ENCODE data around the gene CHEK1. TPM values are rescaled to one million over a fixed set of nuclear protein-coding genes. Genes with fewer than 3 reads are reported as not detected.

The CHEK1 gene
- total and polyA plus RNA-seq, 2 of the 4 experiments (the other 2 are of a cell fraction): 16.0 to 22.6 TPM

GRCh38 chr11:125724125-125724524 is 99.2 kb downstream of the CHEK1 start:
- Histone ChIP-seq H2BK20ac (ENCODE audit: low read depth, low read length) (no peak overlapping the region), H4K8ac (ENCODE audit: low read depth in 2 of 2, low read length in 2 of 2) (no peak overlapping the region), H2AK9ac (replicated peaks; ENCODE audit: low read depth, low read length, poor library complexity) (no peak overlapping the region), H3K4me1 (ENCODE audit: control insufficient read depth, insufficient read depth, low read length) (no peaks in the 10 kb centered on the region), H3K56ac (ENCODE audit: extremely low read depth, insufficient read depth, low read length) (no peak overlapping the region), H2AFZ (replicated peaks; ENCODE audit: low read length, poor library complexity) (no peak overlapping the region), H3K9me3 (ENCODE audit: control insufficient read depth, insufficient read depth, low read length) (no peaks in the 10 kb centered on the region), H4K5ac (ENCODE audit: low read depth, low read length) (no peak overlapping the region), H3K9me1 (ENCODE audit: insufficient read depth, low read length) (no peaks in the 10 kb centered on the region), H3K4ac (ENCODE audit: low read depth, low read length) (no peak overlapping the region), H2BK5ac (ENCODE audit: low read depth, low read length, poor library complexity, severe bottlenecking) (no peak overlapping the region), H3K27me3 (ENCODE audit: control insufficient read depth, insufficient read depth, low read length) (peaks cover 2% of the 10 kb centered on the region; the same call in 1 of the 2 replicates), H3K9ac (ENCODE audit: low read depth, low read length) (no peak overlapping the region), H3K14ac (replicated peaks; ENCODE audit: low read depth, low read length) (no peak overlapping the region), H3K36me3 (ENCODE audit: control insufficient read depth, insufficient read depth, low read length) (no peaks in the 10 kb centered on the region), H2BK120ac (ENCODE audit: low read depth, low read length) (no peak overlapping the region), H3K4me2 (ENCODE audit: low read depth, low read length) (no peak overlapping the region), H3K18ac (ENCODE audit: low read depth, low read length) (no peak overlapping the region), H4K20me1 (ENCODE audit: insufficient read depth, low read length) (no peaks in the 10 kb centered on the region), H3K79me1 (ENCODE audit: low read depth in 1 of 2, low read length in 2 of 2) (no peaks in the 10 kb centered on the region), H3K4me3 (ENCODE audit: insufficient read depth, low read depth, low read length) (no peak overlapping the region), H4K91ac (ENCODE audit: insufficient read depth, low read depth, low read length) (no peak overlapping the region), H3K27ac (ENCODE audit: insufficient read depth, low read length) (no peak overlapping the region), H2BK15ac (ENCODE audit: low read depth, low read length) (no peak overlapping the region), H3K23ac (ENCODE audit: low read depth, low read length) (no peak overlapping the region), H2AK5ac (ENCODE audit: low read depth, low read length) (no peak overlapping the region)
- POLR2A ChIA-PET (ENCODE audit: unreplicated experiment): no interaction called here
- in situ Hi-C loops (cut with MboI; ENCODE audit: low sequenced_read_pairs) (no loop called here), dilution Hi-C loops (cut with HindIII; ENCODE audit: low sequenced_read_pairs, unreplicated experiment) (no loop called here), intact Hi-C loops (cut with micrococcal nuclease) (loop anchor here (1.0 kb wide), 1 partner anchor 147 kb away; no protein-coding TSS in a partner anchor)
- BruUV-seq (replicated peaks): no TSS peak
- CTCF ChIA-PET: no interaction called here
- ATAC-seq (ENCODE audit: low read depth) (no peak), DNase-seq (peak; percentile 4)
- no CpG with 5 or more reads among the region's 1 CpG for WGBS, 2 experiments (ENCODE audit: extremely low coverage in 2 of 2, insufficient read length in 1 of 2)
- TF ChIP-seq SMC3 (IDR thresholded peaks at IDR 0.05; ENCODE audit: low read depth, low read length): no peak
- TF ChIP-seq MAFK (IDR thresholded peaks at IDR 0.05; ENCODE audit: low read depth, low read length): no peak
- TF ChIP-seq FOS (IDR thresholded peaks at IDR 0.05; ENCODE audit: low read depth, low read length): no peak
- TF ChIP-seq RCOR1 (IDR thresholded peaks at IDR 0.05; ENCODE audit: insufficient replicate concordance, low read length): no peak
- TF ChIP-seq POLR2A (IDR thresholded peaks at IDR 0.05; ENCODE audit: low read depth, low read length): no peak
- no peak for TF ChIP-seq ELK1 (IDR thresholded peaks at IDR 0.05; ENCODE audit: borderline replicate concordance, low read depth, low read length)
- TF ChIP-seq RAD21 (IDR thresholded peaks at IDR 0.05; ENCODE audit: low read length): no peak

Small RNA genes within 50 kb of the gene (microRNA-seq; reads per million reads assigned to microRNA genes)
- gene RNU2-35P (ENCODE audit: insufficient read depth, insufficient read length): not detected

Small RNA genes within 50 kb of the gene (small RNA-seq; reads per million reads assigned to genes)
- 0 to 3.6 (median 0.15) reads per million in 5 experiments for gene RNU2-35P

Other genes starting within 250 kb of the CHEK1 start
- 33.9 and 34.4 TPM in 2 replicates for gene FEZ1, start 128.9 kb upstream of the CHEK1 start, total RNA-seq (2012; rRNA removed)
- gene FEZ1, start 128.9 kb upstream of the CHEK1 start, polyA plus RNA-seq (2012; rRNA removed): 29.8 and 35.5 TPM in 2 replicates
- gene EI24, start 55.7 kb upstream of the CHEK1 start, total RNA-seq (2012; rRNA removed): 95.9 and 122 TPM in 2 replicates
- 82.6 and 89.7 TPM in 2 replicates for gene EI24, start 55.7 kb upstream of the CHEK1 start, polyA plus RNA-seq (2012; rRNA removed)
- gene STT3A, start 32.3 kb upstream of the CHEK1 start, total RNA-seq (2012; rRNA removed): 346 and 387 TPM in 2 replicates
- gene STT3A, start 32.3 kb upstream of the CHEK1 start, polyA plus RNA-seq (2012; rRNA removed): 180 and 184 TPM in 2 replicates
- not detected in 2 replicates for gene ACRV1, start 55.7 kb downstream of the CHEK1 start, total RNA-seq (2012; rRNA removed)
- gene ACRV1, start 55.7 kb downstream of the CHEK1 start, polyA plus RNA-seq (2012; rRNA removed): not detected in 2 replicates
- gene PATE1, start 121.1 kb downstream of the CHEK1 start, total RNA-seq (2012; rRNA removed): not detected in 2 replicates
- gene PATE1, start 121.1 kb downstream of the CHEK1 start, polyA plus RNA-seq (2012; rRNA removed): not detected in 2 replicates
- under 0.01 TPM in 1 of 2 replicates, not detected in the other for gene PATE2, start 153.7 kb downstream of the CHEK1 start, total RNA-seq (2012; rRNA removed)
- not detected in 2 replicates for gene PATE2, start 153.7 kb downstream of the CHEK1 start, polyA plus RNA-seq (2012; rRNA removed)
- not detected in 2 replicates for gene PATE3, start 163.0 kb downstream of the CHEK1 start, total RNA-seq (2012; rRNA removed)
- gene PATE3, start 163.0 kb downstream of the CHEK1 start, polyA plus RNA-seq (2012; rRNA removed): not detected in 2 replicates
- gene PATE4, start 208.2 kb downstream of the CHEK1 start, total RNA-seq (2012; rRNA removed): not detected in 2 replicates
- gene PATE4, start 208.2 kb downstream of the CHEK1 start, polyA plus RNA-seq (2012; rRNA removed): not detected in 2 replicates

All from IMR-90 (cell line).